ENCODE data around the gene WWTR1. TPM values are rescaled to one million over a fixed set of nuclear protein-coding genes. Genes with fewer than 3 reads are reported as not detected.

WWTR1 gene
- polyA plus RNA-seq, 2 donors, result 29.2 to 31.2 TPM

GRCh38 chr3:149551500-149551899, 106.3 kb downstream of the WWTR1 start:
- H3K9me3 ChIP-seq (ENCODE audit: control insufficient read depth in 2 of 2, insufficient read depth in 1 of 2, low read depth in 1 of 2, low read length in 1 of 2), result no peaks in the 10 kb centered on the region
- H3K27ac ChIP-seq (ENCODE audit: low read depth in 2 of 2, low read length in 1 of 2), result no peak overlapping the region
- no peak overlapping the region for H3K4me3 ChIP-seq (ENCODE audit: low read depth in 1 of 2, low read length in 2 of 2)
- no peaks in the 10 kb centered on the region for H3K4me1 ChIP-seq (ENCODE audit: control insufficient read depth in 2 of 2, insufficient read depth in 2 of 2, low read length in 1 of 2)
- H3K27me3 ChIP-seq (ENCODE audit: control insufficient read depth in 1 of 2, insufficient read depth in 2 of 2, low read length in 2 of 2), result no peaks in the 10 kb centered on the region
- no peaks in the 10 kb centered on the region for H3K36me3 ChIP-seq (ENCODE audit: control insufficient read depth in 2 of 2, insufficient read depth in 2 of 2, low read length in 1 of 2)

DNA sequence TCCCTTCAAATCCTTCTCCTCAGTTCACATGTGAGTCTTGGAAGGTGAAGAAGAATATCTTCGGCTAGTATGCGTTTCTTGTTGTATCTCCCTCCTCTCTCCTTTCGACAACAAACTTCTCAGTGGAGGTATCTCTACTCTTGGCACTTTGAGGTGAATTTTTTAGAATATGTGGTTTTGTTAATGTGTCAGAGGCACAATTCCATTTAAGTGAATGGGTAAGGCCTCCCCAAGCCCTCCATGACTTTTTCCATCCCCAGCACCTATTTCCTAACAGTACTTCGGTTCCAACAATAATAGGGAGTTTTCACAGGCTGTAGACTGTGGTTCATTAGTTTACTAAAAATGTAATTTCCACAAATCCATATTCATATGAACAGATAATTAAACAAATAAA, 109.2 kb downstream of the WWTR1 start:
- WGBS, 2 donors, result 94 to 97% methylated on average over 4 of the region's 4 CpGs
- Histone ChIP-seq H3K27me3 (ENCODE audit: control insufficient read depth in 1 of 2, insufficient read depth in 2 of 2, low read length in 2 of 2) (no peaks in the 10 kb centered on the region), H3K9me3 (ENCODE audit: control insufficient read depth in 2 of 2, insufficient read depth in 1 of 2, low read depth in 1 of 2, low read length in 1 of 2) (no peaks in the 10 kb centered on the region), H3K27ac (ENCODE audit: low read depth in 2 of 2, low read length in 1 of 2) (peak overlapping the region; percentile 25 to 59), H3K36me3 (ENCODE audit: control insufficient read depth in 2 of 2, insufficient read depth in 2 of 2, low read length in 1 of 2) (no peaks in the 10 kb centered on the region), H3K4me1 (ENCODE audit: control insufficient read depth in 2 of 2, insufficient read depth in 2 of 2, low read length in 1 of 2) (no peaks in the 10 kb centered on the region), H3K4me3 (ENCODE audit: low read depth in 1 of 2, low read length in 2 of 2) (no peak overlapping the region)

DNA sequence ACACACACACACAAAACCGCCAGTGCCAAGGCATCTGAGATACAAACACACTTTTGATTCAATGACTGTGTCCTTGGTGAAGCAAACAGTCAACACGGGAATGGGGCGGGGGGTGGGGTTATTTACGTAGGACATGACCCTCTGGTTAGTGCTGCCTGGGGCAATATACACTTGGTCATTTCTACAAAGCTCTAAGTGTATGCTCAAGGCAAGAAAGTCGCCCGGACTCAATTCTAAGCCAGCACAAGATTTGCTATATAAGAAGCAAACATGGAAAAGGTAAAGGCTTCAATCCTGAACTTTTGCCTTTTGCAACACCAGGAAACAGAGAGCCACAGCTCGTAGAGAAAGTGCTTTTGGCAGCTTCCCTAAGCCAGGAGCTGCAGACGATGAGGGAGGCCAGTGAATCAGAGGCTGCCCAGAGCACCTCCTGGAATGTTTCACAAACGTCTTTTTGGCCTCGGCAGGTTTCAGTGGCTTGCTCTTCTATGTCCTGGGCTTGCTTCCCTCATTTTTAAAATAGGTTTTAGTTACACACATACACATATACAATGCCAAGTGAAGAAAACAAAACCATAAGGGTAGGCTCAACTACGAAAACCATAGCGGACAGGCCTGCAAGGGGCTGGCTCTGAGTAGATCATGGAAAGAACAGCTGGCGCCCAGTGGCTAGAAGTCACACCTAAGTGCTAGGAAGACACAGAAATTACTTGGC, 109.7 kb downstream of the WWTR1 start:
- no peak overlapping the region for H3K4me3 ChIP-seq (ENCODE audit: low read depth in 1 of 2, low read length in 2 of 2)
- H3K27me3 ChIP-seq (ENCODE audit: control insufficient read depth in 1 of 2, insufficient read depth in 2 of 2, low read length in 2 of 2), result no peaks in the 10 kb centered on the region
- no peaks in the 10 kb centered on the region for H3K9me3 ChIP-seq (ENCODE audit: control insufficient read depth in 2 of 2, insufficient read depth in 1 of 2, low read depth in 1 of 2, low read length in 1 of 2)
- H3K4me1 ChIP-seq (ENCODE audit: control insufficient read depth in 2 of 2, insufficient read depth in 2 of 2, low read length in 1 of 2), result no peaks in the 10 kb centered on the region
- WGBS, 2 donors, result 45 to 47% methylated on average over 13 of the region's 13 CpGs
- H3K27ac ChIP-seq (ENCODE audit: low read depth in 2 of 2, low read length in 1 of 2), result peak overlapping the region; percentile 25 to 59
- no peaks in the 10 kb centered on the region for H3K36me3 ChIP-seq (ENCODE audit: control insufficient read depth in 2 of 2, insufficient read depth in 2 of 2, low read length in 1 of 2)

- H3K27ac ChIP-seq (ENCODE audit: low read depth in 2 of 2, low read length in 1 of 2), result no peak overlapping the region
- no peak overlapping the region for H3K4me3 ChIP-seq (ENCODE audit: low read depth in 1 of 2, low read length in 2 of 2)
- no peaks in the 10 kb centered on the region for H3K36me3 ChIP-seq (ENCODE audit: control insufficient read depth in 2 of 2, insufficient read depth in 2 of 2, low read length in 1 of 2)
- no peaks in the 10 kb centered on the region for H3K27me3 ChIP-seq (ENCODE audit: control insufficient read depth in 1 of 2, insufficient read depth in 2 of 2, low read length in 2 of 2)
- no peaks in the 10 kb centered on the region for H3K4me1 ChIP-seq (ENCODE audit: control insufficient read depth in 2 of 2, insufficient read depth in 2 of 2, low read length in 1 of 2)
- 41 to 64% methylated on average over 9 of the region's 9 CpGs for WGBS, 2 donors
- H3K9me3 ChIP-seq (ENCODE audit: control insufficient read depth in 2 of 2, insufficient read depth in 1 of 2, low read depth in 1 of 2, low read length in 1 of 2), result no peaks in the 10 kb centered on the region
Observed at GRCh38 chr3:149547413-149547812, 110.4 kb downstream of the WWTR1 start.

DNA sequence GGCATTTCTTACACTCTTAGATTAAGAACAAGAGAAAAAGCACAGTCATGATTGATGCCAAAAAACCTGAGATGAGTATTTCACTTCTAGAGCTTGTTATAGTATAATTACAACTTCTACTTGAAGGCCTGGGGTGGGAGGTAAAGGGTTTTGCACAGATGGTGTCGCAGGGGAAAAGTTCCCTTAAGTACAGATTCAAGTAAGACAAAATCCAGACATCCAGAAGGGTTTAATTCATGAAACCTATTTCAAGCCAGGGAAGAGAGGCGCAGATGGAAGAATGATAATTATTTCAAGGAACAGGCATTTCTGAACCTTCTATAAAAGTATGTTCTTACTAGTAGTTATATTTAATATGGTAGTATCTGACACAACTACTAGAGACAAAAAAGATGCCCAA, 112.8 kb downstream of the WWTR1 start:
- H3K27me3 ChIP-seq (ENCODE audit: control insufficient read depth in 1 of 2, insufficient read depth in 2 of 2, low read length in 2 of 2), result no peaks in the 10 kb centered on the region
- no peaks in the 10 kb centered on the region for H3K9me3 ChIP-seq (ENCODE audit: control insufficient read depth in 2 of 2, insufficient read depth in 1 of 2, low read depth in 1 of 2, low read length in 1 of 2)
- H3K27ac ChIP-seq (ENCODE audit: low read depth in 2 of 2, low read length in 1 of 2), result no peak overlapping the region
- peaks cover 7 to 10% of the 10 kb centered on the region in 2 donors for H3K36me3 ChIP-seq (ENCODE audit: control insufficient read depth in 2 of 2, insufficient read depth in 2 of 2, low read length in 1 of 2)
- no peaks in the 10 kb centered on the region for H3K4me1 ChIP-seq (ENCODE audit: control insufficient read depth in 2 of 2, insufficient read depth in 2 of 2, low read length in 1 of 2)
- 94 to 99% methylated on average over 2 of the region's 2 CpGs for WGBS, 2 donors
- no peak overlapping the region for H3K4me3 ChIP-seq (ENCODE audit: low read depth in 1 of 2, low read length in 2 of 2)

GRCh38 chr3:149542375-149543312, 115.2 kb downstream of the WWTR1 start:
- Histone ChIP-seq H3K9me3 (ENCODE audit: control insufficient read depth in 2 of 2, insufficient read depth in 1 of 2, low read depth in 1 of 2, low read length in 1 of 2) (no peaks in the 10 kb centered on the region), H3K27ac (ENCODE audit: low read depth in 2 of 2, low read length in 1 of 2) (no peak overlapping the region), H3K27me3 (ENCODE audit: control insufficient read depth in 1 of 2, insufficient read depth in 2 of 2, low read length in 2 of 2) (no peaks in the 10 kb centered on the region), H3K4me1 (ENCODE audit: control insufficient read depth in 2 of 2, insufficient read depth in 2 of 2, low read length in 1 of 2) (no peaks in the 10 kb centered on the region), H3K4me3 (ENCODE audit: low read depth in 1 of 2, low read length in 2 of 2) (no peak overlapping the region), H3K36me3 (ENCODE audit: control insufficient read depth in 2 of 2, insufficient read depth in 2 of 2, low read length in 1 of 2) (peaks cover 7 to 10% of the 10 kb centered on the region in 2 donors)
- 81 to 87% methylated on average over 9 of the region's 9 CpGs for WGBS, 2 donors

GRCh38 chr3:149541091-149541491, 116.7 kb downstream of the WWTR1 start:
- Histone ChIP-seq H3K4me1 (ENCODE audit: control insufficient read depth in 2 of 2, insufficient read depth in 2 of 2, low read length in 1 of 2) (peaks cover 0 to 2% of the 10 kb centered on the region in 2 donors), H3K27ac (ENCODE audit: low read depth in 2 of 2, low read length in 1 of 2) (no peak overlapping the region), H3K4me3 (ENCODE audit: low read depth in 1 of 2, low read length in 2 of 2) (no peak overlapping the region), H3K9me3 (ENCODE audit: control insufficient read depth in 2 of 2, insufficient read depth in 1 of 2, low read depth in 1 of 2, low read length in 1 of 2) (no peaks in the 10 kb centered on the region), H3K27me3 (ENCODE audit: control insufficient read depth in 1 of 2, insufficient read depth in 2 of 2, low read length in 2 of 2) (no peaks in the 10 kb centered on the region), H3K36me3 (ENCODE audit: control insufficient read depth in 2 of 2, insufficient read depth in 2 of 2, low read length in 1 of 2) (peaks cover 7 to 10% of the 10 kb centered on the region in 2 donors)
- 56 to 67% methylated on average over 3 of the region's 3 CpGs for WGBS, 2 donors

DNA sequence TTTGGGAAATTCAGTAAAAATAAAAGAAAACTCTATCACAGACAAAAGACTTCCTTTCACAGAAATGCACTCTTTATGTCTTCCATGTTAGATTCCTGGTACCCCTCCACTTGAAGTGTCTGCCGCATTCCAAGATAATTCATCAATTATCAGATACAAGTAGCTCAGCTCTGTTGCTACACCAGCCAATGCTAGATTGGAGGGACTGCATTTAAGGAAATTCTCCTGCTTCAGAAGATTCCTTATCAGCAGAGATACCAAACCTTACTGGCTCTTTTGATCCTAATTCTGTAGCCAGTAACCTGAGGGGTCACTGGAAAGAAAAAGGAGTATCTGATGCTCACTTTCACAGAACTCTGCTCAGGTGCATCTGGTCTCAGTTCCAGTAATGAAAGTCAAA, 119.5 kb downstream of the WWTR1 start:
- Histone ChIP-seq H3K4me3 (ENCODE audit: low read depth in 1 of 2, low read length in 2 of 2) (no peak overlapping the region), H3K9me3 (ENCODE audit: control insufficient read depth in 2 of 2, insufficient read depth in 1 of 2, low read depth in 1 of 2, low read length in 1 of 2) (no peaks in the 10 kb centered on the region), H3K27ac (ENCODE audit: low read depth in 2 of 2, low read length in 1 of 2) (no peak overlapping the region), H3K4me1 (ENCODE audit: control insufficient read depth in 2 of 2, insufficient read depth in 2 of 2, low read length in 1 of 2) (peaks cover 2 to 3% of the 10 kb centered on the region in 2 donors), H3K36me3 (ENCODE audit: control insufficient read depth in 2 of 2, insufficient read depth in 2 of 2, low read length in 1 of 2) (peaks cover 7 to 10% of the 10 kb centered on the region in 2 donors), H3K27me3 (ENCODE audit: control insufficient read depth in 1 of 2, insufficient read depth in 2 of 2, low read length in 2 of 2) (no peaks in the 10 kb centered on the region)
- WGBS, 2 donors, result 94 to 97% methylated on average over 1 of the region's 1 CpG

DNA sequence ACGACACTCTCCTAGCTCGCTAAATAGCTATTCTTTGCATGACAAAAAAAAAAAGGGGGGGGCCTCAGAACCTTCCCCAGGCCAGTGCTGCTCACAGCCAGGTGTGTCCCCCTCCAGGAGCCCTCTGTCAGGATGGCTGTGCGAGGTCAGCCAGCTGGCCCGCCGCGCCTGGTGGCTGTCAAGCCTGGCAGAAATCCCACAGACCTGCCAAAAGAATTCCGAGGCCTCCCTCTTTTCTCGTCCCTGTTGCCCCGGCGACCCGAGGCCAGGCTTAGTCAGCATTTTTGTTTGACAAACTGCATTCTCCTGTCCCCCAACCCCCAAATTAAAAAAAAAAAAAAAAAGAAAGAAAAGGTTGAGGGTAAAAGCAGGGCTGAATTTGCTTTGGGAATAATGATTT, 121.4 kb downstream of the WWTR1 start:
- H3K9me3 ChIP-seq (ENCODE audit: control insufficient read depth in 2 of 2, insufficient read depth in 1 of 2, low read depth in 1 of 2, low read length in 1 of 2), result no peaks in the 10 kb centered on the region
- H3K27me3 ChIP-seq (ENCODE audit: control insufficient read depth in 1 of 2, insufficient read depth in 2 of 2, low read length in 2 of 2), result no peaks in the 10 kb centered on the region
- 23 to 34% methylated on average over 11 of the region's 11 CpGs for whole genome bisulfite sequencing, 2 donors
- H3K27ac ChIP-seq (ENCODE audit: low read depth in 2 of 2, low read length in 1 of 2), result no peak overlapping the region
- H3K4me1 ChIP-seq (ENCODE audit: control insufficient read depth in 2 of 2, insufficient read depth in 2 of 2, low read length in 1 of 2), result peaks cover 4 to 5% of the 10 kb centered on the region in 2 donors
- H3K36me3 ChIP-seq (ENCODE audit: control insufficient read depth in 2 of 2, insufficient read depth in 2 of 2, low read length in 1 of 2), result peaks cover 2 to 3% of the 10 kb centered on the region in 2 donors
- H3K4me3 ChIP-seq (ENCODE audit: low read depth in 1 of 2, low read length in 2 of 2), result no peak overlapping the region

Data from esophagus (tissue), 2 donors.